GM12891 (cell line): ENCODE data around the gene SEC61G. TPM values are rescaled to one million over a fixed set of nuclear protein-coding genes. Genes with fewer than 3 reads are reported as not detected.

ENCODE experiments used
- DNase-seq: peaks from one replicate; pipeline ENCODE4 v3.0.0; 2011; ENCODE audit warnings: low spot score; ENCODE audit not compliant: insufficient read length
- FAIRE-seq: peaks from 2 replicates; lab custom pipeline; 2011; peaks lifted over from hg19 to GRCh38; lab: Jason Lieb, UNC
- PAX5 ChIP-seq: IDR thresholded peaks from 2 replicates; pipeline ENCODE4 v1.6.1; 2011; ENCODE audit warnings: low read length, moderate library complexity, mild to moderate bottlenecking; ENCODE audit not compliant: insufficient read depth, severe bottlenecking
- POLR2A ChIP-seq: IDR thresholded peaks from 2 replicates; pipeline ENCODE4 v1.6.1; 2011; ENCODE audit warnings: low read depth, low read length, control low read depth
- POLR2AphosphoS5 ChIP-seq: IDR thresholded peaks from 2 replicates; pipeline ENCODE4 v1.6.1; 2011; ENCODE audit warnings: low read depth, low read length, control low read depth
- POU2F2 ChIP-seq: IDR thresholded peaks from 2 replicates; pipeline ENCODE4 v1.6.1; 2011; ENCODE audit warnings: low read depth, mild to moderate bottlenecking, control low read depth, low read length, moderate library complexity
- SPI1 ChIP-seq: IDR thresholded peaks from 2 replicates; pipeline ENCODE4 v1.6.1; 2011; ENCODE audit warnings: low read depth, low read length, control low read depth
- TAF1 ChIP-seq: IDR thresholded peaks from 2 replicates; pipeline ENCODE4 v1.6.1; 2011; ENCODE audit warnings: low read depth, low read length, control low read depth
- polyA plus RNA-seq: library from polyadenylated mRNA; unstranded; fragments of >200 nt; gene quantifications from one replicate; pipeline ENCODE4 v1.2.1, GENCODE V29; 2012; ENCODE audit warnings: low read depth, missing spikeins, inconsistent platforms; ENCODE audit not compliant: missing spikeins

SEC61G gene
- 542 TPM for polyA plus RNA-seq

DNA sequence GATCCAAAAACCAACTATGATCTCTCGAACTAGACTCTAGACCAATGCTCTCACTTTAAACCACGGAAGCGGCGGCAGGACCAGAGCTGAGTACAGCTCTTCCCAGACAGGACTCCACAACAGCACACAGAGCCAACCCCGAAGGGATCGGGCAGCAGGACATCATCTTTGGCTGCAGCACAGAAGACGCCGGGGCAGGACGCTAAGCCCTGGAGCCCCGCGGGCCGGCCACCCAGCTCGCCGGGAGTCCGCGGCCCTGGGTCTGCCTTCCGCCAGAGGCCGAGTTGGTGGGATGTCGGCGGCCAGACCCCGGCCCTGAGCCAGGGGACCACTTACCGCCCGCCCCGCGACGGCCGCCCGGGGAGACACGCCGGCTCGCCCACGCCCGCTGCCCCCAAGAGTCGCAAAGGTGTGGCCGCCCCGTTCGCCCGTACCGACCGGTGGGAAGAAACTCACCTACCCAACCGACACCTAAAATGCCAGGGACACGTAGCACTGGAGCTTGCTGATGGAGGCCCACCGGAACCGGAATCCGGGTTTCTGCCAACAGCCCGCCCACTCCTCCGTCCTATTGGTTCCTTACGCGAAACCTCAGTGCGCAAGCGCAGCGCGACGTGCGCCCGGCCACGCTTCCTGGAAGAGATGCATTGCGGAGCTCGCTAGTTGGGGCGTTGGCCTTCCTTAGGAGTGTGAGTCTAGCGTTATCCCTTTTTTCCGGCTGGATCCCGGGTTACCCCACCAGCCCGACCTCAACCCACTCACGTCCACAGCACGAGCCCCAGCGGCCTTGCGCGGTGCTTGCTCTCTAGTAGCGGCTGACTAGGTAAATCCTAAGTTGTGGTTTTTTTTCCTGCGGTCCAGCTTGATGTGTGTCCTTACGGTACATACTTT, at the start of gene SEC61G:
TSS of gene SEC61G (minus strand) at position 510 of the 891 bp plus-strand sequence. CDS start 1,623 bp downstream, outside the sequence.
- DNase-seq, result peak; percentile 81
- peak; percentile 96 for FAIRE-seq
- TF ChIP-seq POLR2A (peak; percentile 92), SPI1 (no peak), TAF1 (peak; percentile 98), PAX5 (peak; percentile 59), POLR2AphosphoS5 (peak; percentile 97), POU2F2 (peak; percentile 70)

GRCh38 chr7:54802841-54803240, 43.8 kb upstream of the SEC61G start:
- DNase-seq (no peak), FAIRE-seq (no peak)
- TF ChIP-seq SPI1, result no peak

- no peak for TF ChIP-seq TAF1
- no peak for TF ChIP-seq POLR2AphosphoS5
- no peak for TF ChIP-seq POU2F2
- no peak for TF ChIP-seq POLR2A
- TF ChIP-seq PAX5, result no peak
- TF ChIP-seq SPI1, result no peak
- no peak for FAIRE-seq
- no peak for DNase-seq
Observed at GRCh38 chr7:54802114-54802513, 43.1 kb upstream of the SEC61G start.

DNA sequence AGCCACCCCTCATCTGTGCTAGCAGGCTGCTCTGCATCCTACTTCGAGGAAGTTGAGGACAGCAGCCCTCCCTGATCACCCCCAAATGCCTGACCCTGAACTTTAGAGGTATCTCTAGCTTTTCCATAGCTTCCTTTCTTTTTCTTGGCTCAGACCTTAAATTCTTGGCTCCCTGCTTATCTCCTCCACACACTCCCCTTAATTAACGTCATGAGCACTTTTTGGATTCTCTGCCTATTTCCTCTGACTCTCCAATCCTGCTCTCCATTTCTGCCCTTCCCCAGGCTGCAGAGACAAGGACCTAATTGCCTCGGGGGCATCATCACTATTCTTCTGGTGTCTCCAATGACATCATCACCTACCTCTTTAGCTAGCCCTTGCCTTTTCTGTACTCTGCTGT, 40.8 kb upstream of the SEC61G start:
- FAIRE-seq (no peak), DNase-seq (no peak)
- TF ChIP-seq POLR2AphosphoS5, result no peak
- TF ChIP-seq TAF1, result no peak
- no peak for TF ChIP-seq POU2F2
- TF ChIP-seq POLR2A, result no peak
- no peak for TF ChIP-seq PAX5
- no peak for TF ChIP-seq SPI1

DNA sequence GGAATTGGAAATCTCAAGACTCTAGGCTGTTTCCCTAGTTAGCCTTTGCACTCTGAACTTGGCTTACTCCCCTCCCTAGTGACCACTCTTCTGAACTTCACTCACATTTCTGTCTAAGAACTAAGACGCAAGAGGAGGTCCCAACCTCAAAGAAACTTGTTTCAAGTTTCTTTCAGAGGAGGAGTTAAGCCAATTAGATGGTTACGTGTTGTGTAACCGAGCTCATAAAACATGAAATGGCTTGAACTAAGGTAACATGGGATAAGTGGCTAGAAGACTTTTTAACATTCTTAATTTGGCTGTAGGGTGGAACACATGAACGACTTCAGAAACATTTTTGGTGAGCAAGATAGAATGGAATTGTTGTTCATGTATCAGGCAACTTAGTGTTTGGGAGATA, 39.5 kb upstream of the SEC61G start:
- TF ChIP-seq SPI1 (no peak), TAF1 (no peak), PAX5 (no peak), POU2F2 (no peak), POLR2A (no peak), POLR2AphosphoS5 (no peak)
- DNase-seq, result no peak
- FAIRE-seq, result no peak

- TF ChIP-seq TAF1 (no peak), POLR2A (no peak), POLR2AphosphoS5 (no peak), POU2F2 (no peak), PAX5 (no peak), SPI1 (no peak)
- DNase-seq, result no peak
- no peak for FAIRE-seq
Observed at GRCh38 chr7:54796853-54797252, 37.8 kb upstream of the SEC61G start.

GRCh38 chr7:54796150-54796549, 37.1 kb upstream of the SEC61G start:
- DNase-seq, result no peak
- no peak for TF ChIP-seq POLR2AphosphoS5
- TF ChIP-seq SPI1, result no peak
- no peak for TF ChIP-seq POLR2A
- no peak for FAIRE-seq

GRCh38 chr7:54792383-54792782, 33.4 kb upstream of the SEC61G start:
- no peak for TF ChIP-seq POLR2AphosphoS5
- TF ChIP-seq TAF1, result no peak
- TF ChIP-seq SPI1, result no peak
- TF ChIP-seq POU2F2, result no peak
- no peak for TF ChIP-seq POLR2A
- no peak for TF ChIP-seq PAX5
- no peak for DNase-seq
- no peak for FAIRE-seq

DNA sequence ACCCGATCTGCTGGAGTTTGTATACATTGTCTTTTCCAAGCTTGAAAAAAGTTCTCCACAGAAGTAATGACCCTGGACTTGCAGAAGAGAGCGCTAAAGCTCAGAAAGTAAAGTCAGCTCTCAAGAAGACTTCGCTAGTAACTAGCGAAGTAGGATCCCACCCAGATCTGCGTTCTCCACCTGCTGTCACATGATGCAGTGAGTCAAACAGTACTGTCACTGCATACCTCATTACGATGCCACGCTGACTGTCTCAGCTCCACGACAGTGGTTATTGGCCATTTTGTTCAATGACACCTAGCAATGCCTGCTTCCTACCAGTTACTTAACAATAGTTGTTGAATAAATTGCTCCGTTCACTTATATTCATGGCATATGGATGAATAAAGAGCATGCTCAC, 29.7 kb upstream of the SEC61G start:
- peak; percentile 24 for DNase-seq
- no peak for TF ChIP-seq SPI1
- peak; percentile 60 for FAIRE-seq

DNA sequence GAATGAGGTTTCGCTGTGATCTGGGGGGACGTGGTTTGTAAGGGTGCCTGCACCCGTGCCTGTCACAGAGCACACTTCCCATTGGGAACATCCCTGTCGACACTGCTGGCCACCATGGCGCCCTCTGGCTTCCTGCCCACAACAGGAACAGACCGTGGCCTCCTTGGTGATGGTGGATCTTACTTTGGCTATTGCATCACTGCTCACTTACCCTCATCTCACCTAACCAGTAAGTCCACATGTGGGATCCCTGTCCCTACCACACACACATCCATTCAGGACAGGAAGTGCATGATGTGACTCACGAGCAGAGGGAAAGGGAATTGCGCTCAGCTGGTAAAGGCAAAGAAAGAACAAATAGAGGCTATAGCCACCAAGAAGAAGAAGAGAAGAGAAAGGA, 26.2 kb upstream of the SEC61G start:
- FAIRE-seq (no peak), DNase-seq (no peak)
- TF ChIP-seq POU2F2, result no peak
- TF ChIP-seq SPI1, result no peak
- TF ChIP-seq TAF1, result no peak
- TF ChIP-seq POLR2AphosphoS5, result no peak
- TF ChIP-seq POLR2A, result no peak
- no peak for TF ChIP-seq PAX5
